ENCODE results near the gene RFX2. TPM values are rescaled to one million over a fixed set of nuclear protein-coding genes. Genes with fewer than 3 reads are reported as not detected.

Gene RFX2
- total and polyA plus RNA-seq, 2 experiments from 2014 or later: 2.3 to 4.9 TPM

DNA sequence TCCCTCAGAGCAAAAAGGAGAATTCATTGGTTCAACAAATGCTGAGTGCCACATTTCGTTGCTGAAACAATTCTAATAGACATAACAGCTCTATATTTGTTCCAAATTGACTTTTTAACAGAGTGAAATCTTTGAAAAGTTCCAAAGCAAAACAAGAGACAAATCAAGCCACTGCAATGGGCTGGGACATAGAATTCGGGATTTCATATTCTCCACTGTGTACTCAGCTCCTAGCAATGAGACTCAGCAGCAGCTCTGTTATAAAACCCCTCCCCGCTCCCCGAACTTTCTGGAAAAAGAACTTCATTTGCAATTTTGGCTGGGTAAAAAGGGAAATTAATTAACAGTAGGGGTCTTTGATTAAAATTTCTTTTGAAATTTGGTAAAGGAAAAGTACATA, 11.3 kb downstream of the RFX2 start:
- Histone ChIP-seq H3K36me3 (replicated peaks; ENCODE audit: insufficient read depth, low read depth) (no peaks in the 10 kb centered on the region), H3K27ac (no peak overlapping the region), H3K4me3 (no peak overlapping the region), H3K79me2 (no peaks in the 10 kb centered on the region), H3K9me2 (replicated peaks; ENCODE audit: insufficient read depth) (no peaks in the 10 kb centered on the region), H4K20me1 (ENCODE audit: insufficient read depth, poor library complexity, severe bottlenecking) (no peaks in the 10 kb centered on the region), H3K9me3 (ENCODE audit: low read depth) (no peaks in the 10 kb centered on the region), H3K4me1 (ENCODE audit: insufficient read depth) (peaks cover 5% of the 10 kb centered on the region), H3K4me2 (no peak overlapping the region), H2AFZ (no peak overlapping the region), H3K27me3 (no peaks in the 10 kb centered on the region)
- 88% methylated on average over 4 of the region's 4 CpGs for WGBS (ENCODE audit: low lambda C conversion rate, missing lambda C conversion rate)
- TF ChIP-seq, protein P1, sequence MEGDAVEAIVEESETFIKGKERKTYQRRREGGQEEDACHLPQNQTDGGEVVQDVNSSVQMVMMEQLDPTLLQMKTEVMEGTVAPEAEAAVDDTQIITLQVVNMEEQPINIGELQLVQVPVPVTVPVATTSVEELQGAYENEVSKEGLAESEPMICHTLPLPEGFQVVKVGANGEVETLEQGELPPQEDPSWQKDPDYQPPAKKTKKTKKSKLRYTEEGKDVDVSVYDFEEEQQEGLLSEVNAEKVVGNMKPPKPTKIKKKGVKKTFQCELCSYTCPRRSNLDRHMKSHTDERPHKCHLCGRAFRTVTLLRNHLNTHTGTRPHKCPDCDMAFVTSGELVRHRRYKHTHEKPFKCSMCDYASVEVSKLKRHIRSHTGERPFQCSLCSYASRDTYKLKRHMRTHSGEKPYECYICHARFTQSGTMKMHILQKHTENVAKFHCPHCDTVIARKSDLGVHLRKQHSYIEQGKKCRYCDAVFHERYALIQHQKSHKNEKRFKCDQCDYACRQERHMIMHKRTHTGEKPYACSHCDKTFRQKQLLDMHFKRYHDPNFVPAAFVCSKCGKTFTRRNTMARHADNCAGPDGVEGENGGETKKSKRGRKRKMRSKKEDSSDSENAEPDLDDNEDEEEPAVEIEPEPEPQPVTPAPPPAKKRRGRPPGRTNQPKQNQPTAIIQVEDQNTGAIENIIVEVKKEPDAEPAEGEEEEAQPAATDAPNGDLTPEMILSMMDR (IDR thresholded peaks at IDR 0.05; ENCODE audit: poor library complexity): no peak
- TF ChIP-seq EZH2phosphoT487 (IDR thresholded peaks at IDR 0.05; ENCODE audit: low read depth, severe bottlenecking, unreplicated experiment): no peak
- TF ChIP-seq EZH2 (IDR thresholded peaks at IDR 0.05; ENCODE audit: borderline replicate concordance): no peak
- no peak for DNase-seq (ENCODE audit: low spot score)

GRCh38 chr19:6098574-6098973, 11.7 kb downstream of the RFX2 start:
- H3K9me3 ChIP-seq (ENCODE audit: low read depth): no peaks in the 10 kb centered on the region
- no peaks in the 10 kb centered on the region for H4K20me1 ChIP-seq (ENCODE audit: insufficient read depth, poor library complexity, severe bottlenecking)
- H3K9me2 ChIP-seq (replicated peaks; ENCODE audit: insufficient read depth): no peaks in the 10 kb centered on the region
- no peak overlapping the region for H3K4me2 ChIP-seq
- no peak overlapping the region for H3K27ac ChIP-seq
- no peaks in the 10 kb centered on the region for H3K36me3 ChIP-seq (replicated peaks; ENCODE audit: insufficient read depth, low read depth)
- peaks cover 5% of the 10 kb centered on the region for H3K4me1 ChIP-seq (ENCODE audit: insufficient read depth)
- WGBS (ENCODE audit: low lambda C conversion rate, missing lambda C conversion rate): 56% methylated on average over 5 of the region's 5 CpGs
- H3K4me3 ChIP-seq: no peak overlapping the region
- DNase-seq (ENCODE audit: low spot score): no peak
- no peaks in the 10 kb centered on the region for H3K27me3 ChIP-seq
- TF ChIP-seq EZH2 (IDR thresholded peaks at IDR 0.05; ENCODE audit: borderline replicate concordance): no peak
- TF ChIP-seq EZH2phosphoT487 (IDR thresholded peaks at IDR 0.05; ENCODE audit: low read depth, severe bottlenecking, unreplicated experiment): no peak
- TF ChIP-seq, protein P1 (IDR thresholded peaks at IDR 0.05; ENCODE audit: poor library complexity): no peak
- no peak overlapping the region for H2AFZ ChIP-seq
- H3K79me2 ChIP-seq: no peaks in the 10 kb centered on the region

GRCh38 chr19:6097911-6098310, 12.4 kb downstream of the RFX2 start:
- H3K27ac ChIP-seq: no peak overlapping the region
- H3K4me3 ChIP-seq: no peak overlapping the region
- no peaks in the 10 kb centered on the region for H4K20me1 ChIP-seq (ENCODE audit: insufficient read depth, poor library complexity, severe bottlenecking)
- TF ChIP-seq EZH2phosphoT487 (IDR thresholded peaks at IDR 0.05; ENCODE audit: low read depth, severe bottlenecking, unreplicated experiment): no peak
- TF ChIP-seq, protein P1 (IDR thresholded peaks at IDR 0.05; ENCODE audit: poor library complexity): no peak
- TF ChIP-seq EZH2 (IDR thresholded peaks at IDR 0.05; ENCODE audit: borderline replicate concordance): no peak
- H2AFZ ChIP-seq: no peak overlapping the region
- WGBS (ENCODE audit: low lambda C conversion rate, missing lambda C conversion rate): 89% methylated on average over 4 of the region's 4 CpGs
- H3K9me2 ChIP-seq (replicated peaks; ENCODE audit: insufficient read depth): no peaks in the 10 kb centered on the region
- no peaks in the 10 kb centered on the region for H3K27me3 ChIP-seq
- no peak overlapping the region for H3K4me2 ChIP-seq
- no peaks in the 10 kb centered on the region for H3K9me3 ChIP-seq (ENCODE audit: low read depth)
- H3K79me2 ChIP-seq: no peaks in the 10 kb centered on the region
- peaks cover 6% of the 10 kb centered on the region for H3K4me1 ChIP-seq (ENCODE audit: insufficient read depth)
- no peaks in the 10 kb centered on the region for H3K36me3 ChIP-seq (replicated peaks; ENCODE audit: insufficient read depth, low read depth)
- no peak for DNase-seq (ENCODE audit: low spot score)

DNA sequence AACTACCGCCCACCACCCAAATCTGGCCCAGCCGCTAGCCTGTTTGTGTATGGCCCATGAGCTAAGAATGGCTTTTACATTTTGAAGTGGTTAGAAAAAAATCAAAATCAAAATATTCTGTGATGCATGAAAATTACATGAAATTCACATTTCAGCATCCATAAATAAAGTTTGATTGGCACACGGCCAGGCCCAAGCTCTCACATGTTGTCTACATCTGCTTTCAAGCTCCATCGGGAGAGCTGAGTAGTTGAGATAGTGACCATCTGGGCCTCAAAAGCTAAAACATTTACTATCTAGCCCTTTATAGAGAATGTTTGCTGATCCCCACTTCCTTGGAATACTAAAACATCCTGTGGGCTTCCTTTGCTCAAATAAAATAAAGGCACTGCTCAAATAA, 14.5 kb downstream of the RFX2 start:
- H3K9me2 ChIP-seq (replicated peaks; ENCODE audit: insufficient read depth): no peaks in the 10 kb centered on the region
- no peaks in the 10 kb centered on the region for H4K20me1 ChIP-seq (ENCODE audit: insufficient read depth, poor library complexity, severe bottlenecking)
- H3K4me2 ChIP-seq: no peak overlapping the region
- no peak overlapping the region for H3K27ac ChIP-seq
- no peak overlapping the region for H3K4me3 ChIP-seq
- H3K36me3 ChIP-seq (replicated peaks; ENCODE audit: insufficient read depth, low read depth): no peaks in the 10 kb centered on the region
- H3K4me1 ChIP-seq (ENCODE audit: insufficient read depth): peaks cover 23% of the 10 kb centered on the region
- no peaks in the 10 kb centered on the region for H3K79me2 ChIP-seq
- 81% methylated on average over 4 of the region's 4 CpGs for WGBS (ENCODE audit: low lambda C conversion rate, missing lambda C conversion rate)
- DNase-seq (ENCODE audit: low spot score): no peak
- H3K27me3 ChIP-seq: no peaks in the 10 kb centered on the region
- TF ChIP-seq EZH2phosphoT487 (IDR thresholded peaks at IDR 0.05; ENCODE audit: low read depth, severe bottlenecking, unreplicated experiment): no peak
- no peak for TF ChIP-seq EZH2 (IDR thresholded peaks at IDR 0.05; ENCODE audit: borderline replicate concordance)
- TF ChIP-seq, protein P1 (IDR thresholded peaks at IDR 0.05; ENCODE audit: poor library complexity): no peak
- no peaks in the 10 kb centered on the region for H3K9me3 ChIP-seq (ENCODE audit: low read depth)
- H2AFZ ChIP-seq: no peak overlapping the region
